ENCODE measurements around the gene RASGRP3.

GRCh38 chr2:33588232-33588631, 111.8 kb downstream of the RASGRP3 start:
- TF ChIP-seq, protein P1, sequence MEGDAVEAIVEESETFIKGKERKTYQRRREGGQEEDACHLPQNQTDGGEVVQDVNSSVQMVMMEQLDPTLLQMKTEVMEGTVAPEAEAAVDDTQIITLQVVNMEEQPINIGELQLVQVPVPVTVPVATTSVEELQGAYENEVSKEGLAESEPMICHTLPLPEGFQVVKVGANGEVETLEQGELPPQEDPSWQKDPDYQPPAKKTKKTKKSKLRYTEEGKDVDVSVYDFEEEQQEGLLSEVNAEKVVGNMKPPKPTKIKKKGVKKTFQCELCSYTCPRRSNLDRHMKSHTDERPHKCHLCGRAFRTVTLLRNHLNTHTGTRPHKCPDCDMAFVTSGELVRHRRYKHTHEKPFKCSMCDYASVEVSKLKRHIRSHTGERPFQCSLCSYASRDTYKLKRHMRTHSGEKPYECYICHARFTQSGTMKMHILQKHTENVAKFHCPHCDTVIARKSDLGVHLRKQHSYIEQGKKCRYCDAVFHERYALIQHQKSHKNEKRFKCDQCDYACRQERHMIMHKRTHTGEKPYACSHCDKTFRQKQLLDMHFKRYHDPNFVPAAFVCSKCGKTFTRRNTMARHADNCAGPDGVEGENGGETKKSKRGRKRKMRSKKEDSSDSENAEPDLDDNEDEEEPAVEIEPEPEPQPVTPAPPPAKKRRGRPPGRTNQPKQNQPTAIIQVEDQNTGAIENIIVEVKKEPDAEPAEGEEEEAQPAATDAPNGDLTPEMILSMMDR (IDR thresholded peaks at IDR 0.05), result no peak
- no peak for TF ChIP-seq POLR2A (IDR thresholded peaks at IDR 0.05)

Measured in uterus (tissue), 2 donors.